IMR-90 (cell line): Measurements from ENCODE around the gene NEXN.

Experiments used
- CEBPB ChIP-seq: IDR thresholded peaks from 2 replicates; pipeline ENCODE4 v1.6.1; 2012; ENCODE audit warnings: low read depth, low read length, improper control_type of control experiment
- CTCF ChIP-seq: conservative IDR thresholded peaks from 2 replicates; pipeline ENCODE4 v1.5.1; 2012; ENCODE audit warnings: mild to moderate bottlenecking, low read depth, low read length, improper control_type of control experiment
- MXI1 ChIP-seq: IDR thresholded peaks from 2 replicates; pipeline ENCODE4 v1.6.1; 2012; ENCODE audit warnings: low read depth, mild to moderate bottlenecking, low read length, moderate library complexity, borderline replicate concordance
- NFE2L2 ChIP-seq: fragments of 150-350 bp; IDR thresholded peaks from 2 replicates; pipeline ENCODE4 v1.6.1; 2016; ENCODE audit warnings: low read depth, mild to moderate bottlenecking, low read length
- POLR2A ChIP-seq: IDR thresholded peaks from 2 replicates; pipeline ENCODE4 v1.6.1; 2012; ENCODE audit warnings: mild to moderate bottlenecking, low read depth, low read length
- RAD21 ChIP-seq: IDR thresholded peaks from 2 replicates; pipeline ENCODE4 v1.6.1; 2012; ENCODE audit warnings: low read length, improper control_type of control experiment
- SMC3 ChIP-seq: fragments of 150-350 bp; IDR thresholded peaks from 2 replicates; pipeline ENCODE4 v1.6.1; 2016; ENCODE audit warnings: low read depth, mild to moderate bottlenecking, antibody characterized with exemption, low read length, moderate library complexity
- TF ChIP-seq, protein P1 (sequence below): fragments of 150-350 bp; IDR thresholded peaks from 2 replicates; pipeline ENCODE4 v1.6.1; 2016; ENCODE audit warnings: low read depth, mild to moderate bottlenecking, low read length, moderate library complexity, borderline replicate concordance

- TF ChIP-seq POLR2A: no peak
- peak; percentile 28; the same call in 1 of the 2 replicates for TF ChIP-seq CTCF
- TF ChIP-seq CEBPB: no peak
- 0 out of 2 replicates have a peak, but pooled peaks have one; percentile 10 for TF ChIP-seq RAD21
- TF ChIP-seq NFE2L2: no peak
- no peak for TF ChIP-seq MXI1
- TF ChIP-seq SMC3: 0 out of 2 replicates have a peak, but pooled peaks have one; percentile 35
- TF ChIP-seq, protein P1, sequence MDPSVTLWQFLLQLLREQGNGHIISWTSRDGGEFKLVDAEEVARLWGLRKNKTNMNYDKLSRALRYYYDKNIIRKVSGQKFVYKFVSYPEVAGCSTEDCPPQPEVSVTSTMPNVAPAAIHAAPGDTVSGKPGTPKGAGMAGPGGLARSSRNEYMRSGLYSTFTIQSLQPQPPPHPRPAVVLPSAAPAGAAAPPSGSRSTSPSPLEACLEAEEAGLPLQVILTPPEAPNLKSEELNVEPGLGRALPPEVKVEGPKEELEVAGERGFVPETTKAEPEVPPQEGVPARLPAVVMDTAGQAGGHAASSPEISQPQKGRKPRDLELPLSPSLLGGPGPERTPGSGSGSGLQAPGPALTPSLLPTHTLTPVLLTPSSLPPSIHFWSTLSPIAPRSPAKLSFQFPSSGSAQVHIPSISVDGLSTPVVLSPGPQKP: no peak
Observed at GRCh38 chr1:77948841-77949424, 60.5 kb downstream of the NEXN start.
